Spleen (tissue), 13 donors: Measurements from ENCODE around the gene MCTP1. TPM values are rescaled to one million over a fixed set of nuclear protein-coding genes. Genes with fewer than 3 reads are reported as not detected.

Experiments
- DNase-seq: peaks from one replicate; pipeline ENCODE4 v3.0.0-alpha.2; 2020
- H3K27ac ChIP-seq, 8 donors: fragments of 200-600 bp; sonication (generic) in 7 of 8; 1 replicate in 4 of 8; 2 replicates in 4 of 8; pipeline versions ENCODE4 v1.5.0 to v1.8.0; 2016 to 2021; ENCODE audit warnings: inconsistent platforms in 4 of 8, mild to moderate bottlenecking in 4 of 8, moderate library complexity in 1 of 8
- H3K27me3 ChIP-seq, 7 donors: fragments of 200-600 bp; sonication (generic) in 6 of 7; replicated peaks in 1 of 7; 1 replicate in 4 of 7; 2 replicates in 3 of 7; pipeline versions ENCODE4 v1.5.0 to v1.8.0; 2016 to 2021; ENCODE audit warnings: inconsistent platforms in 3 of 7, mild to moderate bottlenecking in 1 of 7
- H3K36me3 ChIP-seq, 6 donors: fragments of 200-600 bp; sonication (generic) in 5 of 6; 1 replicate in 4 of 6; 2 replicates in 2 of 6; pipeline versions ENCODE4 v1.5.0 to v1.8.0; 2016 to 2021; ENCODE audit warnings: inconsistent platforms in 2 of 6
- H3K4me1 ChIP-seq, 6 donors: fragments of 200-600 bp; sonication (generic) in 5 of 6; 1 replicate in 3 of 6; 2 replicates in 3 of 6; pipeline versions ENCODE4 v1.5.0 to v1.8.0; 2016 to 2021; ENCODE audit warnings: inconsistent platforms in 3 of 6
- H3K4me3 ChIP-seq, 8 donors: fragments of 200-600 bp; sonication (generic) in 7 of 8; 1 replicate in 4 of 8; 2 replicates in 4 of 8; pipeline versions ENCODE4 v1.5.0 to v1.8.0; 2016 to 2021; ENCODE audit warnings: inconsistent platforms in 4 of 8, mild to moderate bottlenecking in 4 of 8, moderate library complexity in 2 of 8
- H3K9me3 ChIP-seq, 8 donors: fragments of 200-600 bp; sonication (generic) in 7 of 8; 1 replicate in 4 of 8; 2 replicates in 4 of 8; pipeline versions ENCODE4 v1.5.0 to v1.8.0; 2016 to 2021; ENCODE audit warnings: inconsistent platforms in 4 of 8
- POLR2A ChIP-seq, 3 donors: fragments of 450-650 bp; IDR thresholded peaks; one replicate each; pipeline ENCODE4 v1.5.1; 2017; ENCODE audit warnings: antibody characterized with exemption in 3 of 3, mild to moderate bottlenecking in 1 of 3
- POLR2AphosphoS5 ChIP-seq, 3 donors: sonication (generic); formaldehyde crosslinking; IDR thresholded peaks; one replicate each; pipeline ENCODE4 v1.5.1; 2017; ENCODE audit warnings: antibody characterized with exemption in 3 of 3
- WGBS, 5 donors: extraction: QIAGEN DNeasy Blood & Tissue Kit in 3 of 5; methylation state at CpG; one replicate each; pipeline versions ENCODE4 v1.1.5 to v1.1.7; 2013 to 2018; 5-methylcytosine and 5-hydroxymethylcytosine counted together
- intact Hi-C: fragments of 100-400 bp; cut with DNase I; formaldehyde crosslinking; loops from one replicate; pipeline ENCODE4 v1.15.0; 2023; ENCODE audit warnings: low total_unique reads
- long read RNA-seq, 2 donors: transcript quantifications; one replicate each; lab custom pipeline, GENCODE V29; 2026
- polyA plus RNA-seq, 3 donors: library from polyadenylated mRNA; stranded (reverse); fragments of 200-250 nt; gene quantifications; one replicate each; pipeline ENCODE4 v1.2.1, GENCODE V29; 2013
- total RNA-seq, 7 donors: library from RNA; depleted of rRNA in 3 of 7; stranded (reverse); fragments of >200 nt in 3 of 7; fragmentation: NEBNext Ultra II Directional in 4 of 7; extraction: Animal tissue kit (Norgen Biotek cat#: 25700) in 4 of 7; gene quantifications; one replicate each; pipeline versions ENCODE4 v1.1.0 to v1.2.1, GENCODE V29; 2016 to 2021
- TF ChIP-seq, protein P1 (sequence below), 11 experiments: fragments of 200-600 bp in 7 of 11; fragments of 450-650 bp in 4 of 11; sonication (generic) in 4 of 11; IDR thresholded peaks in 8 of 11; conservative IDR thresholded peaks in 3 of 11; 1 replicate in 7 of 11; 2 replicates in 4 of 11; pipeline versions ENCODE4 v1.4.0 to v1.8.0; 2016 to 2021; ENCODE audit warnings: antibody characterized with exemption in 11 of 11, inconsistent platforms in 4 of 11, mild to moderate bottlenecking in 1 of 11
- donor health status: healthy with polysubstance abuse.
- donor health status: DM: no; HTN: no; CAD: no; lungs with moderate emphysema.
- donor health status: DM: no; HTN: no; CAD: no.
- donor health status: Bipolar disorder and iron deficiency.
- donor health status: healthy.
- donor health status: DM: no; HTN: no; CAD: no.
- donor health status: DM: yes; HTN: yes; CAD: no.

Gene MCTP1
- total RNA-seq (10 to 100 TPM; 22.1 to 57.2 (median 39.3) TPM), polyA plus RNA-seq (1 to 10 TPM; 1.2 to 4.6 (median 1.8) TPM)
- long read RNA-seq, donor 1: 0 reads
- long read RNA-seq, donor 2, partial matches to known transcripts: 0 of 1 reads
- long read RNA-seq, donor 2, other reads (novel, unspliced or antisense): 0 of 1 reads

DNA sequence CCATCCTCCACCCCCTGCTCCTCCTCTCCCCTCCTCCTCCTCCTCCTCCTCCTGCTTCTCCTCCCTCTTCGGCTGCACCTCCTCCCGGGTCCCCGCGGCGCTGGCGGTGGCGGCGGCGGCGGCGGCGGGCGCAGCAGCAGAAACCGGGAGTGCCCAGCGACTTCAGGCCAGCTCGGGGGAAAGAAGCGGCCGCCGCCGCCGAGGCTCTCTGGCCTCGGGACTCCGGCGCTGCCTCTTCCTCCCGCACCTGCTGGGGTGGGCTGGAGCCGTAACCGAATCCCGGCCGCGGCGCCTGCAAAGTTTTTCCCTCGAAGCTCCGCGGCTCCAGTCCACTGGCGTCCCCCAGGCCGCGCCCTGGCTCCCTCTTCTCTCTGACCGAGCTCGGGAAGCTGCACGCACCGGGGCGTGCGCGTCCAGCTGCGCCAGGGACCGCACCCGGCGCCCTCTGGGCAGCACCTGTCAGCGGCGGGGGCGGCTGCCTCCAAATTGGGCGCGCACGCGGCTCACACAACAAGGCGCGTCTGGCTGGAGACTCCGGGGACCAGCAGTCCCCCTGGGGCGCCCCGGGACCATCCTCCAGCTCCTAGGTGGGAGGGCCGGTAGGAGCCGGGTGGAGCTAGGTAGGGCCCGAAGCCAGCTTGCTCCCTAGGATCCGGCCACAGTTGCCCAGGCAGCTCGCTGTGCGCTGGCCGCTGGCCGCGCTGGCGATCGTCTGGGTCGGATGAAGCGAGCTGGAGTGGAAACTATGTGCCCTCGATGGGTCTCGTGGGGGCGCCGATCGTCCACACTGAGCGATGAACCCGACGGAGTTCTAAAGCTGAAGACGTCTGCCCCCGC, at the start of gene MCTP1:
Gene MCTP1, minus strand, starts transcription at position 523 of the 837 bp plus-strand sequence.
- Histone ChIP-seq H3K9me3 (no peaks in the 10 kb centered on the region), H3K27ac (no peak within 1 kb of the TSS), H3K4me1 (peaks cover 12 to 27% (median 26%) of the 10 kb centered on the region in 6 donors), H3K36me3 (no peaks in the 10 kb centered on the region), H3K27me3 (peaks cover 0 to 94% (median 67%) of the 10 kb centered on the region in 7 donors), H3K4me3 (peak within 1 kb of the TSS; percentile 46 to 78 (median 58))
- intact Hi-C loops: no loop called here
- DNase-seq: peak; percentile 76
- TF ChIP-seq POLR2AphosphoS5 (IDR thresholded peaks at IDR 0.05): no peak
- TF ChIP-seq POLR2A (IDR thresholded peaks at IDR 0.05): no peak
- TF ChIP-seq, protein P1, sequence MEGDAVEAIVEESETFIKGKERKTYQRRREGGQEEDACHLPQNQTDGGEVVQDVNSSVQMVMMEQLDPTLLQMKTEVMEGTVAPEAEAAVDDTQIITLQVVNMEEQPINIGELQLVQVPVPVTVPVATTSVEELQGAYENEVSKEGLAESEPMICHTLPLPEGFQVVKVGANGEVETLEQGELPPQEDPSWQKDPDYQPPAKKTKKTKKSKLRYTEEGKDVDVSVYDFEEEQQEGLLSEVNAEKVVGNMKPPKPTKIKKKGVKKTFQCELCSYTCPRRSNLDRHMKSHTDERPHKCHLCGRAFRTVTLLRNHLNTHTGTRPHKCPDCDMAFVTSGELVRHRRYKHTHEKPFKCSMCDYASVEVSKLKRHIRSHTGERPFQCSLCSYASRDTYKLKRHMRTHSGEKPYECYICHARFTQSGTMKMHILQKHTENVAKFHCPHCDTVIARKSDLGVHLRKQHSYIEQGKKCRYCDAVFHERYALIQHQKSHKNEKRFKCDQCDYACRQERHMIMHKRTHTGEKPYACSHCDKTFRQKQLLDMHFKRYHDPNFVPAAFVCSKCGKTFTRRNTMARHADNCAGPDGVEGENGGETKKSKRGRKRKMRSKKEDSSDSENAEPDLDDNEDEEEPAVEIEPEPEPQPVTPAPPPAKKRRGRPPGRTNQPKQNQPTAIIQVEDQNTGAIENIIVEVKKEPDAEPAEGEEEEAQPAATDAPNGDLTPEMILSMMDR (IDR thresholded peaks at IDR 0.05 in 8 of 11, conservative IDR thresholded peaks at IDR 0.05 in 3 of 11): no peak
- WGBS, 5 donors: 1 to 3% (median 1%) methylated on average over 37 to 83 of the region's 83 CpGs

DNA sequence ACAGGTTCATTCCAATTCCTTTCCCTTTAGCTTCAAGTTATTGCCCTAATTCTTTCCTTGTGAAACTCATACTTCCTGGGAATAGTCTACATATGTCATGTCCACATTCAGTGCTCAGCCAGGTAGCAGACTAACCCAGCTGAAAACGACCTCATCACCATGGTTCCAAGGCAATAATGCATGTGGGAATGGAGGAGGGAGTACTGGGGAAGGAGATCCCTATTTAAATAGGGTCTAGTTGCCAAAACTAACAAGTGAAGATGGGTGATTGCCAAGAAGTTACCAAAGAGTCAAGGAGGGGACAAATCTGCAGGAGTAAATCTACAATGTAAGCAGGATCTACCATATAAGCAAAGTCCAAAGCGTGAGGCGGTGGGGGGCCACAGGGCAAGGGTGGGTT, 47.3 kb upstream of the MCTP1 start:
- intact Hi-C loops: no loop called here
- Histone ChIP-seq H3K27ac (no peak overlapping the region), H3K4me1 (no peaks in the 10 kb centered on the region), H3K27me3 (no peaks in the 10 kb centered on the region), H3K9me3 (no peaks in the 10 kb centered on the region), H3K36me3 (no peaks in the 10 kb centered on the region), H3K4me3 (no peak overlapping the region)
- 78 to 88% (median 85%) methylated on average over 3 of the region's 3 CpGs for WGBS, 5 donors
- TF ChIP-seq POLR2AphosphoS5 (IDR thresholded peaks at IDR 0.05): no peak
- TF ChIP-seq, protein P1 (IDR thresholded peaks at IDR 0.05 in 8 of 11, conservative IDR thresholded peaks at IDR 0.05 in 3 of 11): no peak
- TF ChIP-seq POLR2A (IDR thresholded peaks at IDR 0.05): no peak
- DNase-seq: no peak

DNA sequence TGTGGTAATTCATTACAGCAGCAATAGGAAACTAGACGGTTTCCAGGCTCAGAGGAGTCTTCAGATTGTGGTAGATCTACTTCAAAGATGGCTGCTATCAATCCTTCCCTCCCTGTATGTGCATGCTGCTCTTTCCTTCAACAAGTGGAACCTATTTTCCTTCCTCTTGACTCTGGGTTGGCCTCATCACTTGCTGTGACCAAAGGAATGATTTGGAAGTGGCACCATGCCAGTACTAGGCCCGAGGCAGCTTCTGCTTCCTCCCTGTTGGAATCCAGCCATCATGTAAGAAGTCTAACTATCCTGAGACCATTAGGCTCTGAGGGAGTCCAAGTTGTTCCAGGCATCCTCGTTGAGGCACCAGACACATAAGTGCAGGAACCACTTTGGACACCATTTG, 46.5 kb upstream of the MCTP1 start:
- H3K27me3 ChIP-seq: no peaks in the 10 kb centered on the region
- intact Hi-C loops: no loop called here
- H3K9me3 ChIP-seq: no peaks in the 10 kb centered on the region
- no peaks in the 10 kb centered on the region for H3K36me3 ChIP-seq
- TF ChIP-seq, protein P1 (IDR thresholded peaks at IDR 0.05 in 8 of 11, conservative IDR thresholded peaks at IDR 0.05 in 3 of 11): no peak
- TF ChIP-seq POLR2AphosphoS5 (IDR thresholded peaks at IDR 0.05) (no peak), POLR2A (IDR thresholded peaks at IDR 0.05) (no peak)
- no peaks in the 10 kb centered on the region for H3K4me1 ChIP-seq
- 41 to 60% (median 42%) methylated on average over 3 of the region's 3 CpGs for WGBS, 5 donors
- no peak overlapping the region for H3K4me3 ChIP-seq
- no peak overlapping the region for H3K27ac ChIP-seq
- DNase-seq: no peak

DNA sequence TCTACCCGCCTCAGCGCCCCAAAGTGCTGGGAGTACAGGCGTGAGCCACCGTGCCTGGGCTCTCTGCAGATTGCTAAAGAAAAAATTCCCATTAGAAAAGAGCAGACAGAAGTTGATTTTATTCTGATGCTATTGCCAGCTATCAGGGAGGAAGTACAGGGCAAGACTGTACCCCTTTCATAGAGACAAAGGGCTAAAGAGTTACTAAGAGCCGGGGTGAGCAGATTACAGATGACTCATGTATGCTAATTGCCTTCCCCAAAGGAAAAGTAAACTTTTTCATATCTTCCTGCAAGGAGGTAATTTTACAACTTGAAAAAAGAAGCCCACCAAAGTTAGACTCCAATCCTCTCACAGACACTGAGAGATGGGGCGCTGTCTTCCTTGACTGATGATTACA, 42.3 kb upstream of the MCTP1 start:
- intact Hi-C loops: no loop called here
- no peaks in the 10 kb centered on the region for H3K36me3 ChIP-seq
- H3K27me3 ChIP-seq: no peaks in the 10 kb centered on the region
- no peak for DNase-seq
- H3K27ac ChIP-seq: no peak overlapping the region
- TF ChIP-seq, protein P1 (IDR thresholded peaks at IDR 0.05 in 8 of 11, conservative IDR thresholded peaks at IDR 0.05 in 3 of 11): no peak
- TF ChIP-seq POLR2A (IDR thresholded peaks at IDR 0.05): no peak
- TF ChIP-seq POLR2AphosphoS5 (IDR thresholded peaks at IDR 0.05): no peak
- H3K4me1 ChIP-seq: no peaks in the 10 kb centered on the region
- H3K4me3 ChIP-seq: no peak overlapping the region
- H3K9me3 ChIP-seq: no peaks in the 10 kb centered on the region
- 60 to 79% (median 66%) methylated on average over 6 of the region's 6 CpGs for WGBS, 5 donors
